ENCODE results near the gene HTRA1.

The HTRA1 gene

DNA sequence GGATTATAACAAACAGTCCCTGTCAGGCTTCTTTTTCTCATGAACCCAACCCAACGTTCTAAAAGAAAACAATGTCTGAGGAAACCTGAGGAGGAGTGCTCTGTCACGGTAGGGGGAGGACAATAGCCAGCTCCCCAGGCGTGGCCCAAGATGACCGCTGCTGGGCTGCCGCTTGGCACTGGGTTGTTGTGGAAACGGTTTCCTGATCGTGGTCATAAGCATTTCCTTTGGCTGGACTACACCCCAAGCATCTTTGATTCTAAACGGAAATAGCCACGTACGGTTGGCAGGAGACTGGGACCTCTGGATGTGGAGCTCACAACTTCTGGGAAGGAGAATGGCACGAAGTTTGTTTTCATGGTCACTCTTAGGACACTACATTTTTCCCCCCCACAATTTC, 68.8 kb downstream of the HTRA1 start:
- H3K4me3 ChIP-seq (ENCODE audit: low read depth, low read length) = no peak overlapping the region
- TF ChIP-seq, protein P1, sequence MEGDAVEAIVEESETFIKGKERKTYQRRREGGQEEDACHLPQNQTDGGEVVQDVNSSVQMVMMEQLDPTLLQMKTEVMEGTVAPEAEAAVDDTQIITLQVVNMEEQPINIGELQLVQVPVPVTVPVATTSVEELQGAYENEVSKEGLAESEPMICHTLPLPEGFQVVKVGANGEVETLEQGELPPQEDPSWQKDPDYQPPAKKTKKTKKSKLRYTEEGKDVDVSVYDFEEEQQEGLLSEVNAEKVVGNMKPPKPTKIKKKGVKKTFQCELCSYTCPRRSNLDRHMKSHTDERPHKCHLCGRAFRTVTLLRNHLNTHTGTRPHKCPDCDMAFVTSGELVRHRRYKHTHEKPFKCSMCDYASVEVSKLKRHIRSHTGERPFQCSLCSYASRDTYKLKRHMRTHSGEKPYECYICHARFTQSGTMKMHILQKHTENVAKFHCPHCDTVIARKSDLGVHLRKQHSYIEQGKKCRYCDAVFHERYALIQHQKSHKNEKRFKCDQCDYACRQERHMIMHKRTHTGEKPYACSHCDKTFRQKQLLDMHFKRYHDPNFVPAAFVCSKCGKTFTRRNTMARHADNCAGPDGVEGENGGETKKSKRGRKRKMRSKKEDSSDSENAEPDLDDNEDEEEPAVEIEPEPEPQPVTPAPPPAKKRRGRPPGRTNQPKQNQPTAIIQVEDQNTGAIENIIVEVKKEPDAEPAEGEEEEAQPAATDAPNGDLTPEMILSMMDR (IDR thresholded peaks at IDR 0.05; ENCODE audit: low read depth, low read length) = no peak

DNA sequence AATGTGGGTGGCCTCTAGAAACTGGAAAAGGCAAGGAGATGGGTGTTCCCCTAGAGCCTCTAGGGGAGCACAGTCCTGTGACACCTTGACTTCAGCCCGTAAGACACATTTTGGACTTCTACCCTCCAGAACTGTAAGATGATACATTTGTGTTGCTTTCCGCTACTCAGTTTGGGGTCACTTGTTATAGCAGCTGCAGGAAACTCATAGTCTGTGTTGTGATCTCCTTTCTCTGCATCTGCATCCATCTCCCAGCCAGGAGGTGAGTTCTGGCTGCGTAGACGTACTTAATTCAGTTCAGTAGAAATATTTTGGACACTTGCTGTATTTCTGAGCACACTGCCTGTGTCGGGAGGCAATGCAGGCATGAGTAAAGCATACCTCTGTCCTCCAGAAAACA, 69.9 kb downstream of the HTRA1 start:
- TF ChIP-seq, protein P1 (IDR thresholded peaks at IDR 0.05; ENCODE audit: low read depth, low read length) = no peak
- no peak overlapping the region for H3K4me3 ChIP-seq (ENCODE audit: low read depth, low read length)

DNA sequence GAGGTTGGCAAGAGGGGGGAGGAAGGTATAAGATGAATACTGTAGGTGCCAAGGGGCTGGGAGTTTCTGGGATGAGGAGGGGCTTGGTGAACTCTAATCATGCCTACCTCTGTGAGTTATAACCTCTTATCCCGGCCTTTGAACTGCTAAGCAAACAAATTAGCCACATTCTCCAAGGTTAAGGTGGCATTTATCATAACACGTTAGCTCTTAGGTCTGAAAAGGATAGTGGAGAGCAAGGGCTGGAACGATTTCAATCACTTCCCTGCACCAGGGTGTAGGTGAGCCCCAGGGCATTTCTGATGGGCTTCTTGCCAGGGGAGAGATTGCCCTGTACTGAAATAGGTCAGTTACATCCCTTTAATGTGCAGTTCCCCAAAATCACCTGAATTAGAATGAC, 70.6 kb downstream of the HTRA1 start:
- H3K4me3 ChIP-seq (ENCODE audit: low read depth, low read length) = no peak overlapping the region
- TF ChIP-seq, protein P1 (IDR thresholded peaks at IDR 0.05; ENCODE audit: low read depth, low read length) = no peak

DNA sequence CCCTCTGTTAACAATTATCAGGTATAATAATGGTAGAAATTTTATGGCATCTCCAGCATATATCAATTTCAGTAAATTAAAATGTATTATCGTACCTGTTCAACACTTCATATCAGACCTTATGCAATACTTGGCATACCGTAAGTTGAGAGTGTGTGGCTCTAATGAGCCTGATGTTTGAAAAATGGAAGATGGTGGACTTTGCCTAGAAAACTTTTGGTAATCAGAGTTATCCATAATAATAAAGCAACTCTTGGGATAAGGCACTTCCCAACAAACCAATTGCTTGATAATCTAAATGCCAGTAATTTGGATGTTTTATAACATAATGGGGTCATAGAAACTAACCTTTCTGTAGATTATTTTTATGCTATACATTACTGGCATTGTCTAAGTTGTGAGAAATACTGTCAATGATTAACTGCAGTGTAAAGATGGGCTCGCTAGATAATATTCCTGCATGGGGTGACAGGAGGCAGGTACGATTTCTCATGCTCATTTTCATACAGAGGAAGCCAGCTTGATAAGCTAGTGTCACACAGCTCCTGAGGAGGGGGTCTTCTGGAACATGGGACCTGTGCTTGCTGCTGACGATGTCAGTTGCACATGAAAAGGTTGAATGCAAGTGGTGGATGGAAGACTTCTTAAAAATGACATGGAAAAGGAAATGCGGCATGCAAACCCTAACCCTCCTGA, 71.4 kb downstream of the HTRA1 start:
- no peak overlapping the region for H3K4me3 ChIP-seq (ENCODE audit: low read depth, low read length)
- TF ChIP-seq, protein P1 (IDR thresholded peaks at IDR 0.05; ENCODE audit: low read depth, low read length) = no peak

DNA sequence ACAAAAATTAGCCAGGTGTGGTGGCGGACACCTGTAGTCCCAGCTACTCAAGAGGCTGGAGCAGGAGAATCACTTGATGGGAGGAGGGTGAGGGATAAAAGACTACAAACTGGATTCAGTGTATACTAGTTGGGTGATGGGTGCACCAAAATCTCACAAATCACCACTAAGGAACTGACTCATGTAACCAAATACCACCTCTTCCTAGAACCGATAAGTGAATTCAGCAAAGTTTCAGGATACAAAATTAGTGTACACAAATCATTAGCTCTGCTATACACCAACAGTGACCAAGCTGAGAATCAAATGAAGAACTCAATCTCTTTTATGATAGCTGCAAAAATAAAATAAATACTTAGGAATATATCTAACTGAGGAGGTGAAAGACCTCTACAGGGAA, 76.2 kb downstream of the HTRA1 start:
- no peak overlapping the region for H3K4me3 ChIP-seq (ENCODE audit: low read depth, low read length)

DNA sequence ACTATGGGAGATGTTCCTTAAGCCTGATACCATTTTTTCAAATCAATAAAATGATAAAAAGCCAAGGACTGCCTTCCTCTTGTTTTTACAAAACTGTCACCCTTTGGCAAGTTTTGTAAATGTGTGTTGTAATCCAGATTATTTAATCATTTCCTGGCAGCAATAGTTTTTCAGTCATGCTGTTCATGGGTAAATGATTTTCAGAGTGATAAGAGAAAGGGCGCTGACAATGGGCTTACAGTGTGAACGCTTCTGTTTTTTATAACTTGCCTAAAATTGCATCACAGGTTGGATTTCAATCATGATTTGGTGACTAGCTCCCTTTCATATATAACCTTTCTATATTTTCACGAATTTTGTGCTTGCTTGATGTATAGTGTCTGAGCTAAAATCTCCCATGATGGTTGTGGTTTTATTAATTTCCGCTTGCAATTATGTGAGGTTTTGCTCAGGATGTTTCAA, 80.2 kb downstream of the HTRA1 start:
- no peak overlapping the region for H3K4me3 ChIP-seq (ENCODE audit: low read depth, low read length)
- TF ChIP-seq, protein P1 (IDR thresholded peaks at IDR 0.05; ENCODE audit: low read depth, low read length) = no peak

More for the DNA sequence above, 76.2 kb downstream of the HTRA1 start:
- TF ChIP-seq, protein P1 (IDR thresholded peaks at IDR 0.05; ENCODE audit: low read depth, low read length) = no peak

DNA sequence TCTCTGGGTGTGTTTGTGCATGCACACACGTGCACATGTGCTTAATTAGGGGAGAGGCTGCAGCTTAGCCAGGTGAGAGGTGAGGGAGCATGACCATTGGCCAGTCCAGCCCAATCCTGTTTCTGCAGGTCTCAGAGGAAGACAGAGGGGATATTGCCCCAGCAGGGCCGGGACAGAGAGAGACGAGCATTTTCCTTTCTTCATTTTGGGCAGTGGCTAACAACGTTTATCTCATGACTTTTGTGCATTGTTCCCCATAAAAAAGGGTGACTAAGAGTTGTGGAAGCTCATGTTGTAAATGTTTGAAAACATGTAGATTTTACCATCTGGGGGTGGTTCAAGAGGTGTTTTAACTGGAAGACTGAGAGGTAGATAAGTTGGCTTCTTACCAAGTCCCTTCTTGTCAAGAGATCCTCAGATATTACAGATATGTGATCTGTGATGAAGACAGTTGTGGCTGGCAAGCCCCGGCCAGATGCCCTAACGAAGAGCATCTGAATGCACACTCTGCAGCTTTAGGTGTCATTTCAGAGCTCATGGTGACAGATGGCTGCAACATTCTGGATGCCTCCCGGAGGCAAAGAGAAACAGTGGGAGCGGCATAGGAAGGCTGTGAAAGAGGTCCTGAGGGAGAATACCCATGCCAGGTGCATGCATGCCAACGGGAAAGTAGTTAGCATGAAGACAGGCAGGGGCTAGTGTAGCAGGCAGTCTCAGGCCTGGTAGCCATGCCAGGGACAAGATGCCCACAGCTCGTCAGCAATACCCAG, 82.5 kb downstream of the HTRA1 start:
- H3K4me3 ChIP-seq (ENCODE audit: low read depth, low read length) = no peak overlapping the region
- TF ChIP-seq, protein P1 (IDR thresholded peaks at IDR 0.05; ENCODE audit: low read depth, low read length) = no peak
